Chondrocyte (in vitro differentiated cells): Measurements from ENCODE around the gene TRPV6. TPM values are rescaled to one million over a fixed set of nuclear protein-coding genes. Genes with fewer than 3 reads are reported as not detected.

Experiments
- DNase-seq: peaks from one replicate; pipeline ENCODE4 v3.0.0; 2021; ENCODE audit warnings: mixed read lengths, low spot score
- H3K27ac Mint-ChIP-seq: one replicate; pipeline ENCODE4 v1.8.0; 2021; ENCODE audit warnings: mild to moderate bottlenecking, moderate library complexity, mixed read lengths; ENCODE audit not compliant: unreplicated experiment
- H3K27me3 Mint-ChIP-seq: 2 replicates; pipeline ENCODE4 v1.8.0; 2021; ENCODE audit warnings: low read depth, mixed read lengths
- H3K36me3 Mint-ChIP-seq: 2 replicates; pipeline ENCODE4 v1.8.0; 2021; ENCODE audit warnings: low read depth, mixed read lengths
- H3K4me1 Mint-ChIP-seq: 2 replicates; pipeline ENCODE4 v1.8.0; 2021; ENCODE audit warnings: low read depth, mild to moderate bottlenecking, mixed read lengths
- H3K4me3 Mint-ChIP-seq: one replicate; pipeline ENCODE4 v1.8.0; 2021; ENCODE audit warnings: mild to moderate bottlenecking, moderate library complexity, mixed read lengths; ENCODE audit not compliant: unreplicated experiment
- H3K9me3 Mint-ChIP-seq: 2 replicates; pipeline ENCODE4 v1.8.0; 2021; ENCODE audit warnings: low read depth, mixed read lengths
- CTCF ChIP-seq: fragments of 200-600 bp; sonication (generic); IDR thresholded peaks from 2 replicates; pipeline ENCODE4 v1.5.0; 2021; ENCODE audit warnings: antibody characterized with exemption, mild to moderate bottlenecking, moderate library complexity
- total RNA-seq: library from RNA; stranded (reverse); gene quantifications from 3 replicates; pipeline ENCODE4 v1.2.1, GENCODE V29; 2021

TRPV6 gene
- total RNA-seq, 1 donor from 2014 or later: not detected

- no peak overlapping the region for H3K27ac Mint-ChIP-seq
- DNase-seq: no peak
- no peaks in the 10 kb centered on the region for H3K9me3 Mint-ChIP-seq
- H3K36me3 Mint-ChIP-seq: no peaks in the 10 kb centered on the region
- TF ChIP-seq CTCF: no peak
- peaks cover 33% of the 10 kb centered on the region for H3K27me3 Mint-ChIP-seq
- H3K4me3 Mint-ChIP-seq: no peak overlapping the region
- H3K4me1 Mint-ChIP-seq: no peaks in the 10 kb centered on the region
Measured at GRCh38 chr7:142896151-142896550, 10.6 kb upstream of the TRPV6 start.

- Mint-ChIP-seq H3K9me3 (no peaks in the 10 kb centered on the region), H3K36me3 (no peaks in the 10 kb centered on the region), H3K27me3 (peaks cover 33% of the 10 kb centered on the region), H3K27ac (no peak overlapping the region), H3K4me3 (no peak overlapping the region), H3K4me1 (no peaks in the 10 kb centered on the region)
- DNase-seq: no peak
- no peak for TF ChIP-seq CTCF
Measured at GRCh38 chr7:142894985-142895593, 9.5 kb upstream of the TRPV6 start.

- no peak overlapping the region for H3K4me3 Mint-ChIP-seq
- H3K27me3 Mint-ChIP-seq: peaks cover 33% of the 10 kb centered on the region
- no peaks in the 10 kb centered on the region for H3K9me3 Mint-ChIP-seq
- no peak for TF ChIP-seq CTCF
- DNase-seq: no peak
- no peaks in the 10 kb centered on the region for H3K36me3 Mint-ChIP-seq
- no peaks in the 10 kb centered on the region for H3K4me1 Mint-ChIP-seq
- H3K27ac Mint-ChIP-seq: no peak overlapping the region
Measured at GRCh38 chr7:142894112-142894984, 8.8 kb upstream of the TRPV6 start.

GRCh38 chr7:142892951-142893350, 7.4 kb upstream of the TRPV6 start:
- Mint-ChIP-seq H3K9me3 (no peaks in the 10 kb centered on the region), H3K36me3 (no peaks in the 10 kb centered on the region), H3K4me1 (no peaks in the 10 kb centered on the region), H3K27me3 (peaks cover 29% of the 10 kb centered on the region), H3K27ac (no peak overlapping the region), H3K4me3 (no peak overlapping the region)
- no peak for DNase-seq
- no peak for TF ChIP-seq CTCF

- Mint-ChIP-seq H3K4me1 (no peaks in the 10 kb centered on the region), H3K27ac (no peak overlapping the region), H3K9me3 (no peaks in the 10 kb centered on the region), H3K4me3 (no peak overlapping the region), H3K36me3 (no peaks in the 10 kb centered on the region), H3K27me3 (peaks cover 22% of the 10 kb centered on the region)
- TF ChIP-seq CTCF: no peak
- no peak for DNase-seq
Measured at GRCh38 chr7:142891490-142892082, 6.0 kb upstream of the TRPV6 start.
